ENCODE measurements around the gene CFAP100.

Gene CFAP100

DNA sequence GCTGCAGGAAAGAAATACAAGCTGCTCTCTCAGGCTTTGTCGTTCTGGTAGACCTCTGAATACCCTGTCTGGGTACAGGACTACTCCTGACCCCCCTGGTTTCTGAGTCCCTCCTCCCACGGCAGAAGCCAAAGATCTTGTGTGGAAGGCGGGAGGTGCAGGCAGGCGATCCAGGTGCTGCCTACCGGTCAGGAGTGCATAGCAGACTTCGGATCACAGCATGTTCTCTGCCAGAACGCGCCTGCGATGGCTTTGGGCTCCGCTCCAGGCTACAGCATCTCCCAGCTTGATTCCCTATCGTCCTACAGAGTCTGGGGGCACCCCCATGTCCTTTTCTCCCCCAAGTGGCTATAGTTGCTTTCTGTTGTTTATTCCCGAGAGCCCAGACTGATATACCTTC, 2.5 kb upstream of the CFAP100 start:
- TF ChIP-seq ZFX (IDR thresholded peaks at IDR 0.05) = no peak
- H3K27ac ChIP-seq = no peak overlapping the region

GRCh38 chr3:126393563-126393962, 1.1 kb upstream of the CFAP100 start:
- TF ChIP-seq ZFX (IDR thresholded peaks at IDR 0.05) (no peak), CTCF (conservative IDR thresholded peaks at IDR 0.05) (no peak)
- no peak overlapping the region for H3K27ac ChIP-seq

GRCh38 chr3:126394977-126395321, 240 bp downstream of the CFAP100 start:
- no peak overlapping the region for H3K27ac ChIP-seq
- TF ChIP-seq ZFX (IDR thresholded peaks at IDR 0.05) (no peak), CTCF (conservative IDR thresholded peaks at IDR 0.05) (no peak)

DNA sequence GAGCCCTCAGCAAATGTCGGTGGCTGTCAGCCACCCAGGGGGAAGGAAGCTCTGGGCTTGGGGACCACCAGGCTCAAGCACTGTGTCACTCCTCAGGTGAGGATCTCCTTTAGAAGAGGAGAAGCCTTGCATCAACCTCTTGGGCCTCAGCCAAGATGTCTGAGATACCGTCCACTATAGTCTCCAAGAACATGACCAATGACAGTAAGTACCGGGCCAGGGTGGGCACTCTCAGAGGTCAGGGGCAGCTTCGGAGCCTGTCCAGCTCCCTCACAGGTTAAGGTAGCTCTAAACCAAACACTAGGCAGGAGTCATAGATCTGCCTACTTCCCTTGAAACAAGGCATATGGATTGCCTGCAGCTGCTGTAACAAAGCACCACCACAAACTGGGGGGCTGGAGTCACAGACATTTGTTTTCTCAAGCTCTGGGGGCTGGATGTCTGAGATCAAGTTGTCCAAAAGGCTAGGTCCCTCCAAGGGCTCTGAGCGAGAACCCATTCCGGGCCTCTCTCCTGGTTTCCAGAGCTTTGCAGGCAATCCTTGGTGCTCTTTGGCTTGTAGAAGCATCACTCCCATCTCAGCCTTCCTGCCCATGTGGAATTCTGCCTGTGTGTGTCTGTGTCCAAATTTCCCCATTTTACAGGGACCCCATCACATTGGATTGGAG, 1.3 kb downstream of the CFAP100 start:
- TF ChIP-seq ZFX (IDR thresholded peaks at IDR 0.05) = no peak
- TF ChIP-seq CTCF (conservative IDR thresholded peaks at IDR 0.05) = no peak

GRCh38 chr3:126396536-126396935, 1.8 kb downstream of the CFAP100 start:
- no peak overlapping the region for H3K27ac ChIP-seq
- TF ChIP-seq CTCF (conservative IDR thresholded peaks at IDR 0.05) (no peak), ZFX (IDR thresholded peaks at IDR 0.05) (no peak)

More for the DNA sequence above, 1.3 kb downstream of the CFAP100 start:
- H3K27ac ChIP-seq = no peak overlapping the region

DNA sequence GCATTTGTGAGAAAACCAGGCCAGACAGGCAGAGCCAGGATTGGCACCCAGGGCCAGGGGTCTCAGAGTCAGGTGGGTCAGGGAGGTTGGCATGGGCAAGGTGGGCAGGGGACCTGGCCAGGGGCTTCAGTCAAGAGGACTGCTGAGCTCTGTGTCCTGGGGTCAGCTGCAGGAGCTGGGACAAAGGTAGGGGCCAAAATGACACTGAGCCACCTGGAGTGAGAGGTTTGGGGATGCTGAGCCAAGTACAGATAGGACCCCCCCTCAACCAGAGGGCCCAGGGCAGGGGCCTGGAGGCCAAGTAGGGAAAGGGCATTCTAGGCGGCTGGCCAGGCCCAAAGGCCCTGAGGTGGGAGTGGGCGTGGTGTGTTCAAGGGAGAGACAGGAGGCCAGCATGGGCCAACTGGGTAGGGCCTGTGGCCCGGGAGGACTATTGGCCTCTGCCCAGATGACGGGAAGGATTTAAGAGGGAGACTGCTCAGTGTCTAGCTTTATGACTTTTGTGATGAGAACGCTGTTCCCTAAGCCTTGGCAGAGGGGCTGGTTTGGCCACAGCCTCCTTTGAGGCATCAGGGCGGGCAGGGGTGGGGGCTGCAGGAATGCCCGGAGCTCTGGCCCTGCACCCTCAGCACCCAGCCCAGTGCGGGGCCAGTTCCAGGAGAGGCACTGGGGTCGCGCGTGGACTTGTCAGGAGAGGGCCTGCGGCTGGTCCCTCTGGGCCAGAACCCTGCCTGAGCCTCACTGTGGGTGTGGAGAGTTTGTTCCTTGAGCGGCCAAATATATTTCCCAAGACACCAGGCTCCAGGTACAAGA, 3.1 kb downstream of the CFAP100 start:
- H3K27ac ChIP-seq = no peak overlapping the region
- TF ChIP-seq ZFX (IDR thresholded peaks at IDR 0.05) (no peak), CTCF (conservative IDR thresholded peaks at IDR 0.05) (no peak)

GRCh38 chr3:126398423-126399350, 4.0 kb downstream of the CFAP100 start:
- H3K27ac ChIP-seq = peak overlapping the region; percentile 29; the same call in 1 of the 2 replicates
- TF ChIP-seq CTCF (conservative IDR thresholded peaks at IDR 0.05) (no peak), ZFX (IDR thresholded peaks at IDR 0.05) (no peak)

Measured in C4-2B (cell line).